KOPT-K1 (cell line): Measurements from ENCODE around the gene MEG3.

Experiments used
- H3K27ac ChIP-seq: fragments of 200-600 bp; sonication (generic); 2 replicates; pipeline ENCODE4 v1.5.1; 2016; ENCODE audit warnings: antibody characterized with exemption, mild to moderate bottlenecking, low read depth, low read length; ENCODE audit not compliant: poor library complexity, severe bottlenecking
- H3K36me3 ChIP-seq: fragments of 200-600 bp; sonication (generic); 2 replicates; pipeline ENCODE4 v1.5.1; 2017; ENCODE audit warnings: antibody characterized with exemption, mild to moderate bottlenecking, low read length, moderate library complexity; ENCODE audit not compliant: insufficient read depth
- H3K9me3 ChIP-seq: fragments of 200-600 bp; sonication (generic); 2 replicates; pipeline ENCODE4 v1.5.1; 2017; ENCODE audit warnings: antibody characterized with exemption, low read length, mild to moderate bottlenecking; ENCODE audit not compliant: insufficient read depth, poor library complexity, severe bottlenecking

Gene MEG3

DNA sequence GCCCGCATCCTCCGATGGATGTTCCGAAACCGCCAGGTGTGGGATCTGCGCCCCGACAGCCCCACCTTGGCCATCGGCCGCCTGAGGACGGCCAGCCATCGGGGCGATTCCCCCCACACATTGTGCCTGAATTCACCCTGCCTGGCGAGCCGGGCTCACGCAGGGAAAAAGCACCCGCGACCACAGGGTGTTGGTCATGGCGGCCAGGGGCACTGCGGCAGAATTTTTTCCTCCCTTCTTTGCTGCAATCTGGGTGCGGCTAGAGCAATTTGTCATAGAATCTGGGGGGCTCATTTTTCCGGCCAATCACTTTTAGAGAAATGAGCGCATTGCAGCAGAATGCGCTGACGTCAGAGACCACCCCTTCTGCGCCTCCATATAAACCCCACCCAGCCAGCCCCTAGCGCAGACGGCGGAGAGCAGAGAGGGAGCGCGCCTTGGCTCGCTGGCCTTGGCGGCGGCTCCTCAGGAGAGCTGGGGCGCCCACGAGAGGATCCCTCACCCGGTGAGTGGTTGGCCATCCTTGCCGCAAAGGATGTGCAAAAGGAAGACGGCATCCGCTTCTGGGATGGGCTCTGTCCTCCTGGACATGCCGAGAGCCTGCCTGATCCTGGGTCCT is at the start of gene MEG3:
Gene MEG3 (plus strand): TSS at position 406 of the 619 bp plus-strand sequence.
- Histone ChIP-seq H3K9me3 (peaks cover 27% of the 10 kb centered on the region), H3K27ac (no peak within 1 kb of the TSS), H3K36me3 (no peaks in the 10 kb centered on the region)

DNA sequence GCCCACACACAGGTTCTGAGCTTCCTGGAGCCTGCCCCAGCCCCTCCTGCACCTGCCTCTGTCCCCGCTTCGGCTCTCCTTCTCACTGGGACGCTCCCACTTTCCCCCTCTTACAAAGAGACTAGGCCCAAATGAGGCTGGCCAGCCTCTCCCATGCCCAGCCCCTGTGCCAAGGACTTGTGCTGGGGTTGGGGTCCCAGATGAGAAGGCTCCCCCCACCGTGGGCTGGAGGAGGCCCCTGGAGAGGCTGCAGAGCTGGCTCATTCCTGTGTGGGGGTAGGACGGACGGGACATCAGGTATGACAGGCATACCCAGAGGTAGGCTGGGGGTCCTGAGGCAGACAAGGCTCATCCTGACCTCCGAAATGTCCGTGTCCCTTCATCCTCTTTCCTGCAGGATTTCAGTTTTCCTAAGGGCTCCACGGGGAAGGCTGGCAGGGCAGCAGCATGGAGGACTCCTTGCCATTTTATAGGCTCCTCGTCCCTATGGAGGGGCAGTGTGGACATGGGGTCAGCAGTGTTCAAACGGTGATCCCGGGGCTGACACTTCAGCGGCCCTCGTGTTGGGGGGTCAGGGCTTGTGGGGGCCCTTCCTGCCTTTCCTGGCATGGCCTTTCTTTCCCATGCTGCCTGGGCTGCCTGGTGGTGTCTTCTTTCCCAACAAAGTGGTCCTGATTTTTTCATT is 49.1 kb upstream of the MEG3 start:
- Histone ChIP-seq H3K27ac (no peak overlapping the region), H3K36me3 (no peaks in the 10 kb centered on the region), H3K9me3 (no peaks in the 10 kb centered on the region)

DNA sequence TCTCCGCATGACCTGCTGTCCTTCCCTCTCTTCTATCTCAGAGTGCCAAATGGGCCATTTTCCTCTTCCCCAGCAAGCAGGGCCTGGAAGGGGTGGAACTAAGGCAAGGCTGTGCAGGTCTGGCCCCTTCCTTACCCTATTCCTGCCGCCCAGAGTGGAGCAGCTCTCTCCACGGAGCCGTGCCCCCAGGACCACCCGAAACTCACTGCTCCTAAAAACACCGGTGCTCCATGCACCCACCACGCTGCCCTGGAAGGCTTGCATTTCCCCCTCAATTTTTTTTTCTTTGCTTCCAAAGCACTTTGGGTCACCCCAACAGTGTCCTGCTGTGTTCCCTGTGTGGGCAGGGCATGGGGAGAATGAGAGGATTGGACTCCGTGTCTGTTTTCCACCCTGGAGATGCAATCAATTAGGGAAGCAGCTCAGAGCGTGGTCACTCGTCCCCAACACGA is 48.5 kb upstream of the MEG3 start:
- Histone ChIP-seq H3K9me3 (no peaks in the 10 kb centered on the region), H3K36me3 (no peaks in the 10 kb centered on the region), H3K27ac (no peak overlapping the region)

DNA sequence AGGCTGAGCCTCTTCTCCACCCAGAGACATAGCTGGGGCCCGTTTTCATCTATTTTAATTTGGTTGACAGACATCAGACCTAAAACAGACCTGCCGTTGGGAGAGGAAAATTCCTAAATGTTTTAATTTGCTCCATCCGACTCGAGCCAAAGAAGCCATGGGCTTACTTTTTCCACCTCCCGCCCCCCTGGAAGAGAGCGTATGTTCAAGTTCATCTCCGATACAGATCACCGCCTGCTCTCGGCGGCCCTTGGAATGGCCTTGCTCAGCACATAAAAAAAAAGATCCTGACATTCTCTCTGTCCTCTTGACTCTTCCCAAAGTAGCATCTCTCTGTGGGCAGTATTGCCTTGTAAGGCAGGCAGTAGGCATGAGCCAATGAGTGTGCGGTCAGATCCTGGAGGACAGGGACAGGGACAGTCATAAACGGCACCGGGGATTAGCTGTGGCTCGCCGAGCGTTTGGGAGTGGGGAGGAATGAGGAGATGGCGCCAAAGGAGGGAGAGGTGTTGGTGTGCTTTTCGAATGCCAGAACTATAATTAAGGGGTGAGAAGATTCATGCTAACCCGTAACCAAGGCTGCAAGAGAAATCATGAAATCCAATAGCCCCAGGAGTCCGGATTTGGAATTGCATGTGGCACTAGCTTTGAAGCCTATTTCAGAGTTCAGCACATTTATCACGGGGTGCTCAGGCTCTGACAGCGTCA is 47.9 kb upstream of the MEG3 start:
- Histone ChIP-seq H3K9me3 (no peaks in the 10 kb centered on the region), H3K36me3 (no peaks in the 10 kb centered on the region), H3K27ac (no peak overlapping the region)

DNA sequence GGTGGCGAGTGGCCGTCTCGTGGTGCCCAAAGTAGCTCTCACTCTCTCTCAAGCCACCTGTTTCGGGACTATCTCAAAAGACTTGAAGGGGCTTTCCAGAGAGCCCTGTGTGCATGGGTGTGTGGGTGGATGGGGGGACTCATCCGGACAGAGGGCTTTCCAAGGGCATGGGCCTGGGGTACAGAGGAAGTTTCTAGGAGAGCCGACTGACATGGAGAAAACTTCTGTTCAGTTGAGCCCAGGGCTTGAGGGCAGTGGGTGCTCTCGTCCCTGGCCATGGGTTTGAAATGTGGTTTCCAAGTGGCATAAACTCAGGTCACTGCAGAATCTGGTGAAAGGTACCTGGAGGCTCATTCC is 47.4 kb upstream of the MEG3 start:
- H3K9me3 ChIP-seq, result no peaks in the 10 kb centered on the region
- H3K27ac ChIP-seq, result no peak overlapping the region
- no peaks in the 10 kb centered on the region for H3K36me3 ChIP-seq

DNA sequence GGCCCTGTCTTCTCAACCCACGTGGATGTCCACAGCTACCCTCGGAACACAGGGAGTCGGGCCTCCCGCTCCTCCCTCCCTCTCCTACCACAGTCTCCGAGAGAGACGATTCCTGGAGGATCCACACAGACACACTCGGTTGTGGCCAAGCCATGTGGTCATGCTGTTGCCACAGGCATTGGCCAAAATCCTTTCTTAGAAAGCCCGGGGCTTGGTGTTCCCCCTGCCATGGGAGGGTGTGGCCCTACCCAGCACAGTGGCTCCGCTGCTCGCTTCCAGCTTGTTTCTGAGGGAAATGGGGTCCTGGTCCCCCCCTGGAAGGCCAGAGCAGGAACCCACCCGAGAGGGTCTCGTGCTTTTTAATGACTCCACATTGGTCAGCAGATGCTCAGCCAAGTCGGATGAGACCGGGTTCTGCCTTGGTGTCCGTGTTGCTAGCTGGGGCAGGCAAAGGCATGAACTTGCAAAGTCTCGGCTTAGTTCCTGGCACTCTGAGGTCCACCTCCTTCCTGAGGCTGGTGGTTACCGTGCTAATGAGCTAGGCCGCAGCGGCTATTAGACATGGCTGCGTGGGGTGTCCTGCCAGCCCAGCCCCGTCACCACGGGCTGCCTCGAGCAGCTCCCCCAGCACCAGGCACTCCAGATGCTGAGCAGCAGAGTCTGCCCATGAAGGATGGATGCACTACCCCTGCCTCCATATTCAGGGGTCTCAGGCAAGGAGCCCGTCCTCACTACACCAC is 46.8 kb upstream of the MEG3 start:
- no peaks in the 10 kb centered on the region for H3K9me3 ChIP-seq
- H3K27ac ChIP-seq, result no peak overlapping the region
- no peaks in the 10 kb centered on the region for H3K36me3 ChIP-seq

DNA sequence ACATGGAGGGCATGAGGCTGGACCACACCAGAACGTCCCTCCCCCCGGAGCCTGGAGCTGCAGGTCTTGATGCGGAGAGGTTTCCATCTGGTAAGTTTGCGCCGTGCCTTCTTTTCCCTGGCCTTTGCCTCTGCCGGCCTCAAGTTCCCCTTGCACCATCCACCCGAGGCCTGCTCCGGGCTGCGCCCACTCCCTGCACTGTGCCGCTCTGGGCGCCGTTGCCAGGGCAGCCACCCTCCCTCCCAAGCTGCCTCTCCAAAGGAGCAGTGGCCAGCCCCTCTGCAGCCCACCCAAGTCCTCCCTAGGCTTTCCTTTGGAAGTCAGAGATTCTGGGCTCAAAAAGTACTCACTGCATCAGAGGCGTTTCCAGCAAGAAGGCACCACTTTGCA is 46.2 kb upstream of the MEG3 start:
- no peak overlapping the region for H3K27ac ChIP-seq

DNA sequence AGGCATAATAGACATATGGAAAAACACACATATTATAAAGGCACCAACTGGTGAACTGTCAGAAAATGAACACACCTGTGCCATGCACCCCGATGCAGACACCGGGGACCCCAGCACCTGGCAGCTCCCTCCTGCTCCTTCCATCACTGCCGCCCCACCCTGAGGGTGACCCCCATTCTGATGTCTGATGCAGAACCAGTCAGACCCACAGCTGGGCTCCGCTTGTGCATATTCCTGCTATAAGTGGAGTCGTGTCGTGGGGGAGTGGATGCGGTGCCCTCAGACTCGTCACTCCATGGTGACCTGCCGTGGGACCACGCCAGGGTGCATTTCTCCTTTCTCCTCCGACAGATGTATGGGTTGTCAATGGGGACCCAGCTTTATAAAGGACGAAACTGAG is 45.7 kb upstream of the MEG3 start:
- no peaks in the 10 kb centered on the region for H3K36me3 ChIP-seq
- no peaks in the 10 kb centered on the region for H3K9me3 ChIP-seq
- no peak overlapping the region for H3K27ac ChIP-seq

More for the DNA sequence above, 46.2 kb upstream of the MEG3 start:
- H3K36me3 ChIP-seq, result no peaks in the 10 kb centered on the region
- no peaks in the 10 kb centered on the region for H3K9me3 ChIP-seq

DNA sequence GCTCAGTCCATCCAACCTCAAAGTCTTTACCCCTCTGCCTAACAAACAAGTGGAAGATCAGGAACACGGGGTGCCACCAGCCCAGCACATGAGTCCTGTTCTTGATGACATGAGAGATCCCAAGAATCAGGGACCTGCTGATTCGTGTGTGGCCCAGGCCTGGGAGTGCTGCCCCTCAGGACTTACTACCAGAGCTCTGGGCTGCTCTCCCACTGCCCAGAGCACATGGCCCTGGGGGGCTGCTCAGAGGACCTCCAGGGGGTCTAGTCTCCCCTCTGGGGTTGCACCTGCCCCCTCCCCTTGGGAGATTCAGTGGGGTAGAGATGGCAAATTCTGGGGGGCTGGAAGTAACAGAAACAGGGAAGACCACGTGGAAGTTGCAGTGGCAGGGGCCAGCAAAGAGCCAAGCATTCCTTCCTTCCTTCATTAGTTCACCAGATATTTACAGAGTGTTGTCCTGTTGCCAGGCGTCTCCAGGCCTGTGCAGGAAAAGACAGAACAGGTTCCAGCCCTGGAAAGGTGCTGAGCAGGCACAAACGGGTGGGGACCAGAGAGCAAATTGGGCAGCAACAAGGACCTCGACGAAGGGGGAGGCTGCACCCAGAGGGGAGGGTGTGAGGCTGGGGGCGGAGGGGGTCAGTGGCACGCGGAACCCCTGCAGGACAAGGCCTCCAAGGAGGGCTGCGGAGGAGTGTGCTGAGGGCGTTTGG is 45.1 kb upstream of the MEG3 start:
- H3K27ac ChIP-seq, result no peak overlapping the region
- no peaks in the 10 kb centered on the region for H3K9me3 ChIP-seq
- no peaks in the 10 kb centered on the region for H3K36me3 ChIP-seq

DNA sequence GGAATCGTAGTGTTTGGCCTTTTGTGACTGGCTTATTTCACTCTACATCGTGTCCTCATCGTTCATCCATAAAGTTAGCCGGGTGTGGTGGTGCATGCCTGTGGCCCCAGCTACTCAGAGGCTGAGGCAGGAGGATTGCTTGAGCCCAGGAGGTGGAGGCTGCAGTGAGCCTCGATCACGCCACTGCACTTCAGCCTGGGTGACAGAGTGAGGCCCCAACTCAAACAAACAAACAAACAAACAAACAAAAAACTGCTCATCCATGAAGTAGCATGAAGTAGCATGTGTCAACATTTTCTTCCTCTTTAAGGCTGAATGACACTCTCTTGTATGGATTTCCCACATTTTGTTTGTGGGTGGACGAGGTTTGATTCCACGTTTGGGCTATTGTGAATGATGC is 44.0 kb upstream of the MEG3 start:
- Histone ChIP-seq H3K36me3 (no peaks in the 10 kb centered on the region), H3K9me3 (no peaks in the 10 kb centered on the region), H3K27ac (no peak overlapping the region)

DNA sequence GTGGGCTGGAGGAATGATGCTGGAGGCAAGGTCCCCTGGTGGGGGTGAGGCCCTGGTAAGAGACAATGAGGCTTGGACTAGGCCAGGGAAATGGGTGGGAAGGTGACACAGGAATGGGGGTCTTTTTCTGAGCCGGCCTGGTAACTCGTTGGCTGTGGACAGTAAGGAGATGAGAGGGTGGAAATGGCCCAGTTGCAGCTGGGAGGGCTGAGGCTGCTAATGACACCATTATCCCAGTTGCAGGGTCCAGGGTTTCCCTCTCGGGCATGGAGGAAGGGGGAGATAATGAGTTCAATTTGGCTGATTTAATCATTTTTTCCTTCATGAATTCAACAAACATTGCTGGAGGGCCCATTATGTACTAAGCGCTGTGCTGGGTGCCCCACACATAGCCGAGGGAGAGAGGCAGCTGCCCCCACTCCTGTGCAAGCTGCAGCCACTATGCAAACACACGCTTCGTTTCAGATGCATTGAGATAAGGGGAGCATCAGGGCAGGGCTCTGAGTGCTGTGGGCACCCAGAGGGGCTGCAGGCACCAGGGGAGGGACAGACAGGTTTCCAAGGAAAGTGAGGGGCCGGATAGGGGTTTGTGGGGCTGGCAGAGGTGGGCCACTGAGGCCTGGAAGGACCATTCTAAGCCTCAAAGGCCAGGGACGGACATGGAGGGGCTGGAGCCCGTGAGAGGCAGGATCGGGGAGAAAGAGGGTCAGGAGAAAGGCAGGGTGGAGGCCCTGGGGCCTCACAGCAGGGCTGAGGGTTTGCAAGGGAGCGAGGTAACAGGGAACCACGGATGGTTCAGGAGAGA is 43.2 kb upstream of the MEG3 start:
- H3K27ac ChIP-seq, result no peak overlapping the region
- no peaks in the 10 kb centered on the region for H3K9me3 ChIP-seq

DNA sequence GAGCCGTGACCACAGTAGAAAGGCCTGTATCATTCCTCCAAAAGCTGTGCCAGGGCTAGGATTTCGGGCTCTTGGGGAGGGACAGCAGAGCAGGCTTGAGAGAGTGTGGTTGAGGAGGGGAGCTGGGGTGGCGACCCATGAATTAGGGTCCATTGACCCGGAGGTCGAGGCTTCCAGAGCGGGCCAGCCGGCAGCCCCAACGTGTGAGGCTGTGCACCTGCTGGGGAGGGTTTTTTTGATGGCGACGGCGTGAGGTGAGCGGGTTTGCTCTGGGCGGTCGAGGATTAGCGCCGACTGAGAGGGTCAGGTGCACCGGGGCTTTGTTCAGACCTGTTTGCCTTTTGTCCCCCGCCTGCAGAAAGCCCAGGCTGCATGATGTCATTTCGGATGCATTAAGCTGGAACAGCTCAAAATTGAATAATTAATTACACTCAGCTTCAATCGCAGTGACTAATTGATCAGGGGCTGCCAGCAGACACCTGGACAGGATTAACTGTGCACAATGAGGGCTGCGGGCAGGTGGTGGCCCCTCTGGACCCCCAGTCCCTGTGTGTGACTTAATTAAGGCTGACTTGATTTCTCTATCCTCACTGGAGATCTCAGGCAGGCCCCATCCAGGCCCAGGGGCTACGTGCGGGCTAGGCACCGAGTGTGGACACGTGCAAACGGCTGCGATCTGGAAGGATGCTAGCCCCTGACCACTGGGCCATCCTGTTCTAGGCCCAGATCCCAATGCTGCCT is 42.1 kb upstream of the MEG3 start:
- H3K36me3 ChIP-seq, result no peaks in the 10 kb centered on the region
- no peaks in the 10 kb centered on the region for H3K9me3 ChIP-seq
- no peak overlapping the region for H3K27ac ChIP-seq

More for the DNA sequence above, 43.2 kb upstream of the MEG3 start:
- H3K36me3 ChIP-seq, result no peaks in the 10 kb centered on the region

DNA sequence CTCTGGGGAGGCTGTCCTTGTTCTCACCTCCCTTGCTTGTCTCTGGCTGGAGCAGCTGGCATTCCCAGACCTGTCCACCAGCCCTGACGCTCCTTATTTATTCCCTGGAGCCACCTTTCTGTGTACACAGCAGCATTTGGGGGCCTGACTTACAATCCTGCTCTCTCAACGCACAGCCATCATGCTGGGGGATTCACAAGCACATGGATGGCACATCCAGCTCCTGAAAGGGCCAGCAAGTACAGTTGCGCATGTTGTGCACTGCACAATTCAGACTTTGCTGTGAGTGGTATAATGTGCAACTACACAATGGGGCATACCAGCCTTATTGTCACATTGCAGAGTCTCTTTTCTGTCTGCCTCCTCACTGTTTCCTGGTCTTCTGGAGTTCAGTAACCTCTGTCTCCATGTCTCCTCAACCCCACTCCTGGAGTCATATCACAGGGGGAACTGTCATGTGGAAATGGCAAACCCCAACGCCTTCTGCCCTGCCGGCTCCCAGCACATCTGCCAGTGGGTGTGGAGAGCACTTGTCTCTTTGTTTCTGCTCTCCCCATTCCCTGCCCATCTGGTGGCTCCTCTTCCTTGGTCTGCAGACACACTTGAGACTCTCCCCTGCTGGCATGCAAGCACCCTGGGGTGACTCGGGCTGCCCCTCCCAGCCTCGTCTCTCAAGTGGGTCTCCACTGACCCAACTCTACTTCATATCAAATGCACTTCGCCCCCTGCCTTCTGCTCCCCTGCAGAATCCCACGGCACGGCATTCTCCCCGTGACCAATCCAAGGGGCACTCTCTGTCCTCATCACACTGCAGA is 41.2 kb upstream of the MEG3 start:
- no peaks in the 10 kb centered on the region for H3K9me3 ChIP-seq
- H3K27ac ChIP-seq, result no peak overlapping the region
- no peaks in the 10 kb centered on the region for H3K36me3 ChIP-seq
